ENCODE results near the gene ANKFN1. TPM values are rescaled to one million over a fixed set of nuclear protein-coding genes. Genes with fewer than 3 reads are reported as not detected.

ANKFN1 gene
- total RNA-seq, 1 experiment from 2014 or later: not detected

DNA sequence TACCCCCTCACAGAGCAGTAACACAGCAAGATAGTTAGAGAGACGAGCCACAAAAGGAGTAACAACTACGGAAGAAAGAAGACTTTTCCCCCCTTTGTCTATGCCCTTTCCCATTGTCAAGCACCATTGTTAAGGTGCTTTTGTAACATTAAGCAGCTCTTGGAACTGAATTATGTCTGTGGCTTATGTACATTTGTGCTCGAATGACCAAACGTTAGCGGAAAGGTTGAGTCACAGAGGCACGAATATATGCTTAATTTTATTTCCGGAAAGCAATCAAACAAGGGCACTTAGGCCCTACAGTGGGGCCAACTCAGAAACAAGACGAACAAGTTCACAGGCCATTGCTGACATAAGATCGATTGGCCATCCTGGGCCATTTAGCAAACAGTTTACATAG lies 109.5 kb downstream of the ANKFN1 start:
- Mint-ChIP-seq H3K27ac (peak overlapping the region in 1 of 3 experiments; percentile 62; a peak in 1 of 7 replicates), H3K4me1 (peaks cover 21 to 22% of the 10 kb centered on the region in 2 experiments), H3K9me3 (no peaks in the 10 kb centered on the region; a peak in 1 of 5 replicates), H3K36me3 (ENCODE audit: insufficient read depth in 1 of 3, low read depth in 3 of 3) (no peaks in the 10 kb centered on the region; a peak in 1 of 7 replicates), H3K27me3 (ENCODE audit: low read depth) (no peaks in the 10 kb centered on the region), H3K4me3 (no peak overlapping the region)
- H3K14ac ChIP-seq (ENCODE audit: insufficient read depth, low read length): no peak overlapping the region
- no peak overlapping the region for H4K91ac ChIP-seq (ENCODE audit: insufficient read length, low read depth, low read length)
- no peaks in the 10 kb centered on the region for H4K20me1 ChIP-seq (ENCODE audit: control insufficient read depth, insufficient read depth, insufficient read length)
- no peaks in the 10 kb centered on the region for H3K79me1 ChIP-seq (ENCODE audit: insufficient read depth, low read depth, low read length, poor library complexity, severe bottlenecking)
- no peak overlapping the region for H3K56ac ChIP-seq (ENCODE audit: insufficient read length, low read depth, low read length)
- WGBS (ENCODE audit: extremely low coverage, insufficient read length, low lambda C conversion rate): no CpG with 5 or more reads among the region's 9 CpGs
- H3K4me1 ChIP-seq (ENCODE audit: insufficient read depth, low read length): no peaks in the 10 kb centered on the region; the same call in 1 of the 2 replicates
- H3K27ac ChIP-seq (ENCODE audit: insufficient read length, low read depth, low read length): no peak overlapping the region
- H2BK5ac ChIP-seq (ENCODE audit: insufficient read length, low read length): no peak overlapping the region
- H3K23ac ChIP-seq (ENCODE audit: insufficient read length, low read depth, low read length): no peak overlapping the region
- H3K27me3 ChIP-seq (ENCODE audit: insufficient read depth, low read length): no peaks in the 10 kb centered on the region
- H2AK5ac ChIP-seq (ENCODE audit: insufficient read length, low read length): no peak overlapping the region
- H3K4me2 ChIP-seq (ENCODE audit: insufficient read depth, insufficient read length, low read length): no peak overlapping the region
- no peaks in the 10 kb centered on the region for H3K9me3 ChIP-seq (ENCODE audit: control insufficient read depth, low read depth, low read length)
- no peak overlapping the region for H2BK12ac ChIP-seq (ENCODE audit: insufficient read length, low read depth, low read length)
- H2BK120ac ChIP-seq (ENCODE audit: low read depth, low read length, poor library complexity, severe bottlenecking): no peak overlapping the region
- DNase-seq: no peak
- H4K8ac ChIP-seq (replicated peaks; ENCODE audit: insufficient read length, low read depth, low read length): no peak overlapping the region
- no peaks in the 10 kb centered on the region for H3K79me2 ChIP-seq (ENCODE audit: insufficient read depth, low read length)
- no peak overlapping the region for H3T11ph ChIP-seq (ENCODE audit: low read length)
- H4K5ac ChIP-seq (ENCODE audit: insufficient read length, low read depth, low read length): no peak overlapping the region
- H3K23me2 ChIP-seq (ENCODE audit: insufficient read length, low read depth, low read length, poor library complexity, severe bottlenecking): no peaks in the 10 kb centered on the region
- TF ChIP-seq, protein P1, sequence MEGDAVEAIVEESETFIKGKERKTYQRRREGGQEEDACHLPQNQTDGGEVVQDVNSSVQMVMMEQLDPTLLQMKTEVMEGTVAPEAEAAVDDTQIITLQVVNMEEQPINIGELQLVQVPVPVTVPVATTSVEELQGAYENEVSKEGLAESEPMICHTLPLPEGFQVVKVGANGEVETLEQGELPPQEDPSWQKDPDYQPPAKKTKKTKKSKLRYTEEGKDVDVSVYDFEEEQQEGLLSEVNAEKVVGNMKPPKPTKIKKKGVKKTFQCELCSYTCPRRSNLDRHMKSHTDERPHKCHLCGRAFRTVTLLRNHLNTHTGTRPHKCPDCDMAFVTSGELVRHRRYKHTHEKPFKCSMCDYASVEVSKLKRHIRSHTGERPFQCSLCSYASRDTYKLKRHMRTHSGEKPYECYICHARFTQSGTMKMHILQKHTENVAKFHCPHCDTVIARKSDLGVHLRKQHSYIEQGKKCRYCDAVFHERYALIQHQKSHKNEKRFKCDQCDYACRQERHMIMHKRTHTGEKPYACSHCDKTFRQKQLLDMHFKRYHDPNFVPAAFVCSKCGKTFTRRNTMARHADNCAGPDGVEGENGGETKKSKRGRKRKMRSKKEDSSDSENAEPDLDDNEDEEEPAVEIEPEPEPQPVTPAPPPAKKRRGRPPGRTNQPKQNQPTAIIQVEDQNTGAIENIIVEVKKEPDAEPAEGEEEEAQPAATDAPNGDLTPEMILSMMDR (conservative IDR thresholded peaks at IDR 0.05): no peak
- H3K9ac ChIP-seq (ENCODE audit: extremely low read depth, insufficient read length, low read length): no peak overlapping the region
- H2AFZ ChIP-seq (ENCODE audit: low read length): no peak overlapping the region
- H3K18ac ChIP-seq (ENCODE audit: insufficient read length, low read depth, low read length): no peak overlapping the region
- no peak overlapping the region for H2BK20ac ChIP-seq (ENCODE audit: low read depth, low read length, poor library complexity, severe bottlenecking)
- no peak overlapping the region for H2BK15ac ChIP-seq (ENCODE audit: low read depth, low read length)
- H3K4ac ChIP-seq (ENCODE audit: low read depth, low read length): no peak overlapping the region
